C4-2B (cell line): Measurements from ENCODE around the gene KMT2E.

Experiments used
- CTCF ChIP-seq: fragments of 450-650 bp; conservative IDR thresholded peaks from 2 replicates; pipeline ENCODE4 v1.5.1; 2017; ENCODE audit warnings: mild to moderate bottlenecking
- ZFX ChIP-seq: fragments of 450-650 bp; IDR thresholded peaks from 2 replicates; pipeline ENCODE4 v1.6.1; 2017

- TF ChIP-seq CTCF: no peak
- no peak for TF ChIP-seq ZFX
These were observed 6.7 kb upstream of the KMT2E start for GRCh38 chr7:105007298-105007697.
